Hematopoietic multipotent progenitor cell treated with erythropoietin and hydrocortisone succinate and interleukin-3 and kit ligand, for 15 days (in vitro differentiated cells): ENCODE results near the gene PTPRG.

Experiments used
- DNase-seq: peaks from one replicate; pipeline ENCODE4 v3.0.0-alpha.2; 2015; ENCODE audit warnings: low spot score

The PTPRG gene

DNA sequence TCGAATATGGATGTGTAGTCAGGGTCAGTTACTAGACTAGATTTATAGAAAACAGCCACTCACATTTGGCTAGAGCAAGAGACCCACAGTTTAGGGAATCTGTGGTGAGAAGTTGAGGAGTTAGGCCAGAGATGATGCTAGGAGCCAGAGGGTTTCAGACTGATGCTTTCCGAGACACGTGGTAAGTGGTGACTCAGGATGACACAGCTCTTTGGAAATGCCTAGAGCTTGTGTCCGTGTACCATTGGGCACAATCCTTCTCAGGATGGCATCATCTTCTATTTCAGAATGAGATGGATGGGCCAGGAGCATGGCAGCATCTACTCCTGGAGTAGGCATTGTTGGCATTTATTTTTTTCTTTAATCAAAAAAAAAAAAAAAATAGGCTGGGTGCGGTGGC lies 28.5 kb downstream of the PTPRG start:
- DNase-seq, result no peak

DNA sequence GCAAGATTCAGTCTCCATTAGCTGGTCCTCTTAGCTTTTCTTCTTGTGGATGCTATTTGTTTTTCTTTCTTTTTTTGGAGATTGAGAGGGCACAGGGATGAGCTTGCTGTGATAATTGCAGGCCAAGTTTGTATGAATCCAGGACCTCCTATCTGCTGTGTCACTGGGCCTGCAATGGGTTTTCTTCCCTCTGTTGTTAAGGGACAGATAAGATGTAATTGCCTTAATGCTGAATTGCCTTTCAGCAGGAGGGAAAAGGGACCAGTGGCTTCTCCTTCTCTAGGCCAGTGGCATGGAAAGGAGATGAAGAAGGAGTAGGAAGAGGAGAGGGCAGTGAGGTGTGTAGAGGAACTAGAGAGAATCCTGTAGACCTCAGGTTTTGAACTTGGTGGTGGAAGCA lies 29.9 kb downstream of the PTPRG start:
- no peak for DNase-seq

DNA sequence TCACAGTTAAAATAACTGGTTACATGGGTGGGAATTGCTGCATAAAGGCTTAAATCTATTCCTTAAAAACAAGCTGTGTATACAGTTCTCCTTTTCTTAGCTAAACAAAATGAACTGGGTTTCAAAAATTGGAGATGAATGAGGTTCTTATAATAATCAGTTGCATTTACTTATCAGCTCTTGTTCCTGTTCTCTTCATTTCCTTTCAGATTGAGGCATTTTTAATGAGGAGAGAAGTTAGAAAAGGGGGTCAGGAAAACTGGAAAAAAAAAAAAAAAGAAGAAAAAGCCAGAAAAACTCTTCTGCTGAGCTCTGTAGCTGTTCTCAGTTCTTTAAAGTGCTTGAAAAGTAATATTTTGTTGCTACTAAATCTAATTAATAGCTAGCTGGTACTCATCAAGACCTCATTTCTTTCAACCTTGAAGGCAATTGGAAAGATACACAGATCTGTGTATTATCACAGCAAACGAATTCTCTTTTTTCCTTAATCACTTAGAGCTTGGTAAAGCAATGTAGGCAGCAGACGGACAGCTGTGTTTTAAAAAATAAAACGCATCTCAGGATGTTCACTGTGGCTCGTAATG lies 32.2 kb downstream of the PTPRG start:
- DNase-seq, result no peak

DNA sequence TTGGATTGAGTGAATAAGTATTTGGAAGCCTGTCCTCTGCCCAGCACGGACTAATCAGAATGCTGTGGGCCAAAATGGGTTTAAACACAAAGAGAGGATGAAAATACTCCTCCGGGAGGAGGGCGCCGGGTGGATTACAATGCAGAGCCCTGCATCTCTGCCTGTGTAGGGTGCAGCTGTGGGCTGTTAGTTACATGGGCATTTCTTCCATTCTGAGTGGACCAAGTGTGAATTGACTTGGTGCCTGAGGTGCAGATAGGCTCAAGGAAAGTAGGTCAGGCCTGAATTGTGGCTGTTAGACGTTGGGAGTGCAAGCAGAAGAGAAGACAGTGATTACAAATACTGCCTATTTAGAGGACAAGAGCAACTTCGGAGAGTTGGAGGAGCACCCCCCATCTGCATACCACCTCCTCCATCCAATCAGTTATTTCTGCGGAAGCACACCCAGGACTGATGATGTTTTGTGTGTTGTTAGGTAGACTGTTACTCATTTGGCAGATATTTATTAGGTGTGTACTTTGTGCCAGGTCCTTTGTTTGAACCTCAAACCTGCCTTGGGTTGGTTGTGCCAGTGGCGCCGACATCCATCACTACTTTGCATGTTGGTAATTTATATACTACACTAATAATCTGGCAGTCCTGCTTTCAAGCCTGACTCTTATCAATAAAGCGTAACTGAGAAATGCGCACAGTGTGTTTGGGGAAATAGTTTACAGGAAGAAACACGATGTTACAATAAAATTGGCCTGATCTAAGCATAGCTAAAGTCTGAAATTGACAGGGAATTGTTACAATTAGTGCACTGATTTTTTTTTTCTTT lies 33.0 kb downstream of the PTPRG start:
- no peak for DNase-seq

DNA sequence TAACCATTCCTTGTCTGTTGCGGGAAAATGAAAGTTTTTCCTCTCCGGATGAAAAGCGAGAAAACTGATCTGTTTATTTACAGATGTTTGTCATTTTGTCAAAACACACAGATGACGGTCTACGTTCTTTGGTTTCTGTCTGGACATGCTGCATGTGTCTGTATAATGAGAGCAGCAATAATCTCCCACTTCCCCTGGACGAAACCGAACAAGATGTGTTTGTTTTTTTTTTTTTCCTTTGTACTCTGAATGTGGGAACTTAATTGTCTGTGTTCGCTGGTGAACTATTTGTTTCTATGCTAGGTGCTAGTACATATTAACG lies 33.6 kb downstream of the PTPRG start:
- DNase-seq, result no peak

DNA sequence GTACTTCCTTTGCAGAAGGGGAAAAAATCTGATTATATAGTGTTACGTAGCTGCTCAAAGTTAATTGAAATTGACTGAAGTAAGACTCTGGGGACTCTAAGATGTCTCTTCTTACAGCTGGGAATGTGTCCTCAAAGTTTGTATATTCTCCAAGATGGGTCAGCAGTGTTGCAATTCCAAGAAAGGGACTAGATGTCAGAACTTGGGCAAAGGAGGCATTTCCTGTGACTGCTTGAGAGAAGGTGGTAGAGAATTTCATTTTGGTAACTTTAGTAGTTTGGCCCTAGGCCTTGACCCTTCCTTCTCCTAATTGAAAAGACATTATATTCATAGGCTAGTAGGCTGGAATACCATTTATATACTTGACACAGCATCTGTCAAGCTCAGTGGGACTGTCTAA lies 33.9 kb downstream of the PTPRG start:
- no peak for DNase-seq

DNA sequence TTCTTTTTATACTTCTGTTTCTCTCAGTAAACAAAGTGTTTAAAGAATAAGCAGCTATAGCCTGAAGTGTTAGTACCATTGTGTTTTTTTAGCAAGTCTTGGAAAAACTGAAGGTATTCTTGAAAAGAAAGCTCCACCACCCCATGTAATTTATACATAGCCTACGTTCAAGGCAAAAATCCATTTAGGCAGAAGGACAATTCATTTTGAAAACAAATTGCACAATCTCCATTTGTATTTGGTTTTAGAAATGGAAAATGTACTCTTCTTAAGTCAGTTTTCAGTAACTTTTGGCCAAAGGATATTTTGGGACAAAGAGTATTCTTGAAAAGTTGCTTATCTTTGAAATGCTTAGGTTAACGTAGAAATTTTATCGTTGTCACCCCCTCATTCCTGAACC lies 34.5 kb downstream of the PTPRG start:
- DNase-seq, result no peak

DNA sequence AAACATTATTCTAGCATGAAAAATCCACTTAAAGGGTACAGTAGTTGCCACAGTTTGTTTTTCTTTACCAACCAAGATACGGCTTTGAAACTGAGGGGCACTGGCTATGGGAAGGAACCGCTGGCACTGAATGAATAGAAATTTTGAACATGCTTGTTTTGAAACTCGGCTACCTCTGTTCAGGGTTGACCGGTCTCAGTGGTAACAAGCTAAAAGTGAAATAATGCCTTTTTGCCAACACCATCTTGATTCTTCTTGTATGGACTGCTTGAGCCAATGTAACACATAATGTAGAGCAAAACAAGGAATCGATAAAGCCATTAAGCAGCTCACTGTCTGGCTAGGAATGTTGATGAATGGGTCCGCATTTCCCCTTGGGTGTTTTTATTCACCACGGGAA lies 36.5 kb downstream of the PTPRG start:
- no peak for DNase-seq

DNA sequence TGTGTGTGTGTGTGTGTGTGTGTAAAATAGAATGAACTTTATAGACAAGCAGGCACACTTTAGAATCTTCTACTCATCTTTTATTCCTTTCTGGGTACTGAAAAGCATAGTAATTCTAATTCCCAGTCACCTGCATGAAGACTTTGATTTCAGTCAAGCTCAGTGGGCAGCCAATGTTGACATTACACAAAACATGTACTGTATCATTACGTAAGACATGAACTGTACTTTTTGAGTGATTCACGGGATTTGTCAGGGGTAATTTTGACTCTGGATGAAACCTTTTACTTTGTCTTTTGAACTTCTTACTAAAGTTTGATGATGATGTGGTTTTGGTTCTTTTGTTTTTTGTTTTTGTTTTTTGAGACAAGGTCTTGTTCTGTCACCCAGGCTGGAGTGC lies 38.8 kb downstream of the PTPRG start:
- no peak for DNase-seq

DNA sequence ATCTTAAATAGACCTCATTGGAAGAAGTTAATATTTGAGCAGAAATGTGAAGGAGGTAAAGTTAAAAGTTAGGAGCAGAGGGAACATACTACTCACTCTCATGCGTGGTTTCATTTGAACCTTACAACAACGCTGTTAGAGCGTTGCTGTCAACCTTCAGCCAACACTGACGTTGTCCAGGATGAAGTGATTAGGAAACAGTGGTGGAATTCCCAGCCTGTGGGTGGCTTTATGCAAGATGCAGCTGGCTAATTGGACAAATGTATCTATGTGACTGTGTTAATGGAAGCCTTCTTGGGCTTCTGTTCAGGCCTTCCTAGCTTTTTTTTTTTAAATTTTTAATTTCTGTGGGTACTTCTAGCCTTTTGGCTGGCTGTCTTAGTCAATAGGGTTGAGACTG lies 40.5 kb downstream of the PTPRG start:
- no peak for DNase-seq

DNA sequence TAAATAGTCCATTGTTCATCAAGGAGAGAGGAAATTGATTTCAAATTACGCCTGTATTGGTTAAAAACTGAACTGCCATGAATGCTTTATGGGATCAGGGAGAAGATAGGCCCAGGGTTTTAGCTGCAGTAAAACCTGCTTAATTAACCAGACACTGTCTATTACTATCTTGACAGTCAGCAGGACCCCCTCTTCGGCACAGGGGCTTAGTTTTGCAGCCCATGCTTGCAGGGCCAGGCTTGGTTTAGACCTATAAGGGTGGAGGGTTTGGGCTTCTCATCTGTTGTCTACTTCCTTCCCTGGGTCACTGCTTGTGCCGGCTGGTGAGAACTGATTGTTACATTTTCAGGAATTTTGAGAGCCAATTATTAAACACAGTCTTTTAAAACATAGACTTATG lies 41.1 kb downstream of the PTPRG start:
- DNase-seq, result no peak

DNA sequence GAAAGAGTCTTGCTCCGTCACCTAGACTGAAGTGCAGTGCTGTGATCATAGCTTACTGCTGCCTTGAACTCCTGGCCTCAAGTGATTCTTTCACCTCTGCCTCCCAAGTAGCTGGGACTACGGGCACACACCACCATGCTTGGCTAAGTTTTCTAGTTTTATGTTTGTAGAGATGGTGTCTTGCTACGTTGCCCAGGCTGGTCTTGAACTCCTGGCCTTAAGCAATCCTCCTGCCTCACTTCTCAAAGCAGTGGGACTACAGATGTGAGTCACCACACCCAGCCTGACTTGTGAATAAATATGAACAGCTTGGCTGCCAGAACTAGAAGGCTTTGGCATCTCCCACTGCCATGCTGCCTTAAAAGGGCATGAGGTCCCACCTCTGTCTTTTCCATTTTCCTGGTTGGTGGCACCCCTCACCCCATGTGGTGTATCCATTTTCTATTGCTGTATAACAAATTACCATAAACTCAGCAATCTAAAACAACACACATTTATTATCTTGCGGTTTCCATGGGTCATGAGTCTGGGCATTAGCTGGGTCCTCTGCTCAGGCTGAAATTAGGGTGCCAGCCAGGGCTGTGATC lies 44.3 kb downstream of the PTPRG start:
- no peak for DNase-seq

DNA sequence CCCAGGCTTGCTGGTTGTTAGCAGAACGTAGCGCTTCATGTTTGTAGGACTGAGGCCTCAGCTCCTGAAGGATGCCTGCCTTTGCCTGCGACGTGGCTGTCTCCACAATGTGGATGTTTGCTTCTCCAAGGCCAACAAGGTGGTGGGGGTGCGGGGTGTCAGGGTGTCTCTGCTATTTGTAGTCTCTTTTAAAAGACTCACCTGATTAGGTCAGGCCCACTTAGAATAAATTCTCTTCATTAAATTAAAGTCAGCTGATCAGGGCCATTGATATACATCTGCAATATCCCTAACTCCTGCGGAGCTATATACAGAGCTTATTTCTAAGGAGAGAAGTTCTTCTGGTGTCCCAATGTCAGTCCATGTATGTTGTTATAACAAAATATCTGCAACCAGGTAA lies 44.8 kb downstream of the PTPRG start:
- DNase-seq, result no peak

DNA sequence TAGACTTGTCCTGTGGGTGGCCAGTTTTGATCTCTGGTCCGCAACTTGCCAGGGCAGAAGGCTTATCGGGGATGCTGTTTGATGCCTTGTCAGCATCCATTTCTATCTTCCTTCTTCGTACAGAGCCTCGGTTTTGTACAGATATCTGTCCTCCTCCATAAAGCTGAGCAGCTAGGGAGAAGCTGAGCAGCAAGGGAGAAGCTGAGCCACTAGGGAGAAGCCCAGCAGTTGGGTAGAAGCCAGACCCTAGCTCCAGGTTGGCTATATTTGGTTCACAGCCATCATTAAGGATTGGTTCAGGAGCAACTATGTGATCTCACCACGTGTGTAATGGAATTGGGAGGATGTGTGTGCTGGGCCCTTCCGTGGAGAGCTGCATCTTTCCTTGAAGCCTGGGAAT lies 46.7 kb downstream of the PTPRG start:
- no peak for DNase-seq

DNA sequence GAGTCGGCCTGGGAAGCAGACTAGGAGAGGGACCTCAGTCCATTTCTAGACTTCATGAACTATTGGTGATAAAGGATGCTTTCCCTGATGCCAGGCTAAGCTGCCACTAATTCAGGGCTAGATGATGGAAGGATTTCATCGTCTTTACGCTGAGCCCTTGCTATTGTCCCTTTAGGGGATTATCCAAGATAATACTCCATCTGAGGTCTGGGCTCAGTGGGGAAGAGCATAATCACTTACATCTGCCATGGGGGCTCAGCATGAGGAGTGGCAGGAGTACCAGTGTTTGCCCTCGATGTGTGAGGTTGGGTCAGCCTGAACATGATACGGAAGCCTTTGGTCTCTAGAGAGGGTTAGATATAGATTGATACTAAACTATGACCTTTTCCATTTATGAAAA lies 47.3 kb downstream of the PTPRG start:
- no peak for DNase-seq

DNA sequence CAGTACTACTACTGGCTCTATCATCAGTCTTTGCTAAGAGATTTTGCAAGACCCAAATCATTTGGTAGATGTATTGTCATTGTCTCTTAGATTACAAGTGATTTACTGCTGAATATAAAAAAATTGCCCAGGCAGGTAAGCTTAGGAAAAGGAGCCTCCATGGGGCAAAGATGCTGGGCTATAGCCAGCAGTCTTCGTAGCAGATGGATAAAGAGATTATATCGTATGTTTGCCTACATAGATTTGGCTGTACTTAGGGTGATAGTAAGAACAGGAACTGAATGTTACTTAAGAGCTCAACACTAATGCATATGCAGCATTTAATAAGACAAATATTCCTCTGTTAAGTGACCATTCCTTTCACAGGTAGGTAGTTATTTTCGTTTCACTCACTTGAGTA lies 48.9 kb downstream of the PTPRG start:
- DNase-seq, result no peak

DNA sequence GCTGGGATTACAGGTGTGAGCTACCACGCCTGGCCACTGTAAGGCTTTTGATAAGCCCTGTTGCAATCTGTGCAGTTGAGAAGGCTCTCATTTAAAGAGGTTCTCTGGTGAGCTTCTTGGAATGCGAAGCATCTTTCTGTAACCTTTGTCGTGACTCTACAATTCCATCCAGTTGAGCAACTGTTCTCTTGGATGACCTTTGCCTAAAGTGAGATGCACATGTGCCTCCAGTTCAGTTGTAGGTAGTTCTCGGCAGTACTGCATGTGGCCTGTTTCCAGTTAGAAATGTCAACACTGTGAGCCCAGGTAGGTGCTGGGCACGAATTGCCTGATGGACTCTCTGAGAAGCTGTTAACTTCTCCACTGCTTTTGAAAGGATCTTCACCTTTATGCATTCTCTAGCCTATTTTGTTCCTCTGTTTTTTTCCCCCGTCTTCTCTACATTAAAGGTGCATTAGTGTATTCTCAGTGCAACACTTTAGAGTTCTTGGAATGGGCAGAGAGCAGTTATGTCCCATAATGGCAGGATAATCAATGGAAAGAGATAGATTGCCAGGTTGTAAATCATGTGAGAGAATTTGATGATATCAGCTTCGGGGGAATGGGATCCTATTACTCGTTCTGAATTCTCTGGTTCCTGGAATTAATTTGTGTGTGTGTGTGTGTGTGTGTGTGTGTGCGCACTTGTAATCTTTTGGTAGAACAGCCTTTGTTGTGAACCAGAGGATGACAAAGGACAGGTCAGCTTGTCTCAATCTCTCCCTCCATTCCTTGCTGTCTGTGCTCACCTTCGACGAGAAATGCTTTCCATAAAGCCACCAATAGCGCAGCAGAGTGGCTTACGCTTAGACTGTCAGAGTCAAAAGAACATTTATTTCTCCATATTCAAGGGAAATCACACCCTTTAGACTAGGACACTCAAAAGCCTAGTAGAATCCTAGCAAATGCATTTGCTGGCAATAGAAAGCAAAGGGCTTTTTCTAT lies 51.1 kb downstream of the PTPRG start:
- no peak for DNase-seq

DNA sequence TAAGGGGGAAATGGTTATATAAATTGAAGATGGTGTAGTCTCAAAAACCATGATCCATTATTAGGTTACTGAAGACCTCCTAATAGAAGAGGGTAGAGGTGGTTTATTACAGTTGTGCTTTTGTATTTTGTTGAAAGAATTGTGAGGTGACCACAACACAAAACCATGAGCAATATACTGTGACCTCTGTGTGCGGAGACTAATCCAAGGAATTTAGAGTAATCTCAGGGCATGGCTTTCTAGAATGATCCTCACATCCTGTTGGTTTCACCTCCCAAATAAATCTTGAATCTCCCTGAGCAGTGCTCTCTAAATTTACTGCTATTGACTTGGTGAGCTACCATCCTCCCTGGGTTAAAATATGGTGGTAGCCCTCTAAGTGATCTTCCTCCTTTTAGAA lies 52.3 kb downstream of the PTPRG start:
- DNase-seq, result no peak

DNA sequence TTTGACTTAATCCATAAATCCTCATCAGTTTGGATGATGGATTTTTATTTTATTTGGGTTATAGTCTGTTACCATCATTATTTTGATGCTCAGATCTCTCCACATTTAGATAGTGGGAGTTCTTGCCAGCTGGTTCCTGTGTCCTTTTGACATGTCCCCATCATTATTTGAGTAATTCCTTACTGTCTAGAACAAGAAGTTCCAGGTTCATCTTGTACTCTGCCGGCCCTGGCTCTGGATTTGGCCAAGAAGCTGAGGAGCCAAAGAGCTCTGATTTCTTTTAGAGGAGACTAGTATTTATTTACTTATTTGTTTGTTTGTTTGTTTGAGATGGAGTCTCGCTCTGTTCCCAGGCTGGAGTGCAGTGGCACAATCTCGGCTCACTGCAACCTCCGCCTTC lies 54.3 kb downstream of the PTPRG start:
- DNase-seq, result no peak

DNA sequence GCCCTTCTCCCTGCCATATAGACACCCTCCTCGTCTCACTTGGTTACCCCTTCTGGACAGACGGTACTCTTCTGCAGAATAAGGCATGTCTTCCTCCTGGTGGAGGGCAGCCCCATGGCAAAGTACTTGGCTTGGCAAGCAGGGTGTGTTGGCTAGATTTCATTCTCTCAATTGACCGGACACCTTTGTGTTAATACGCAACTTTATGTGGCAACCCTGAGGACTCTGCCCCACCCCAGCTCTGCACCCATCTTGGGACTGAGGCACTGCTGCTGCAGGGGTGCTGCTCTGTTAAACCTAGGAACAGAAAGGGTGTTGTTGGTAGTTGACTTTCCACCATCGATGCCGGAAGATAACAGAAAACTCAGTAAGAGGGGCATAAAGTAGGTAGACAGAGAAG lies 55.2 kb downstream of the PTPRG start:
- DNase-seq, result no peak

DNA sequence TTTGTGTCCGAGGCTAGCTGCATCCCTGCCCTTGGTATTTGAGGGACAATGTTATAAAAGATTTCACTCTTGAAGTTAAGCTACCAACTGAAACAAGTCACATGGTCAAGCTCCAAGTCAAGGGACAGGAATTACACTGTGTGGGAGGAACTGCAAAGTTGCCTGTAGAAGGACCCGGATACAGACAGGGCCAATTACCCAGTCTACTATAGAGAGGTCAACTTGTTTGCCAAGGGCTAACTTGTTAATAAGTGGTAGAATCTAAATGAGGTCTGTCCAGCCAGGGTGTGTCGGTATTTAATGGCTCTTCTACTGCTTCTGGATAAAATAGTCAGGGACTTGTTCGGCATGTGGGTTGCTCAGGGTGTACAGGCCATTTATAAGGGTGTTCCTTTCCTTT lies 55.7 kb downstream of the PTPRG start:
- no peak for DNase-seq

DNA sequence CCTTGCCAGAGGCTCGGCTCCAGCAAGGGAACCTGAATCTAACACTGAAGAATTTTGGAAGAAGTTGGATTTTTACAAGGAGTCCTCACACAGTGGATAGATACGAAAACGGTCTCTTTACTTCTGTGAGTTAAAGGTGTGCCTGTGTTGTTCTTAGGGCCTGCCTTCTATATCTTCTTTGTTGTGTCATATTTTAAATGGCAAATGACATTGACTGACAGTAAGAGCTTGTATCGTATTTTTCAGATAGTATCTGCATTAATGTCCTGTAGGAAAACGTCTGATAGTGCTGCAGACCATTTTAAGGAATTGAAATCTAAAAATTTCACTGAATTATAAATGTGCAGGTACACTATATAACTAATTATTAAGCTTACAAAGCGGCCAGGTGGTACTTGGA lies 56.3 kb downstream of the PTPRG start:
- no peak for DNase-seq

DNA sequence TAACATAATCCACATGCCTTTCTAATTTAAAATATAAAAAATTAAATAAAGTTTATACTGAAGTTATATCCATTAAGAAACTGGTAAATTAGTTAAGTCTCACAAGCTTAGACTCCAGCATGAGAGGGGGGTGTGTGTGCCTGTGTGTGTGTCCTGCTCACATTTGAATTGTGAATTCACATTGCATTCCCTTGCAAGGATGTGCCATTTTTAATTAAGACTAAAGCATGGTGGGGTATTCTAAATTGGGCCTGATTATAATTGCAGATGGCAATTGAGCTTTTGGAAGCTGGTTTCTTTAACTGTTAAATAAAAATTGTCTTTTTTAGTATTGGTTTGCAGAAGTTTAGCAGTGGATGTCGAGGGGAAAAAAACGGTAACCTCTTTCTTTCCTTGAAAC lies 56.9 kb downstream of the PTPRG start:
- no peak for DNase-seq
